Upper lobe of right lung (tissue), 1 donor: ENCODE data around the gene CTSD. TPM values are rescaled to one million over a fixed set of nuclear protein-coding genes. Genes with fewer than 3 reads are reported as not detected.
A peak's percentile ranks its signal among the peaks of the same experiment; 100 is the strongest.

Source experiments
- ATAC-seq: fragments of 200-7000 bp; cut with Tn5 transposase; one replicate; pipeline ENCODE4 v1.9.1; 2020; ENCODE audit warnings: mild to moderate bottlenecking, moderate library complexity
- DNase-seq: peaks from one replicate; pipeline ENCODE4 v3.0.0-alpha.2; 2020
- H3K27ac ChIP-seq: fragments of 200-600 bp; one replicate; pipeline ENCODE4 v1.8.0; 2022
- H3K27me3 ChIP-seq: fragments of 200-600 bp; one replicate; pipeline ENCODE4 v1.8.0; 2022; ENCODE audit warnings: mild to moderate bottlenecking
- H3K36me3 ChIP-seq: fragments of 200-600 bp; one replicate; pipeline ENCODE4 v1.8.0; 2022
- H3K4me1 ChIP-seq: fragments of 200-600 bp; one replicate; pipeline ENCODE4 v1.8.0; 2022
- H3K4me3 ChIP-seq: fragments of 200-600 bp; one replicate; pipeline ENCODE4 v1.8.0; 2022; ENCODE audit warnings: mild to moderate bottlenecking
- H3K9me3 ChIP-seq: fragments of 200-600 bp; one replicate; pipeline ENCODE4 v1.8.0; 2022
- CTCF ChIP-seq: fragments of 200-600 bp; IDR thresholded peaks from one replicate; pipeline ENCODE4 v1.8.0; 2022; ENCODE audit warnings: antibody characterized with exemption
- intact Hi-C: fragments of 100-400 bp; cut with DNase I; formaldehyde crosslinking; loops from one replicate; pipeline ENCODE4 v1.11.0; 2022
- total RNA-seq: library from RNA; stranded (reverse); fragmentation: NEBNext Ultra II Directional; extraction: Animal tissue kit (Norgen Biotek cat#: 25700); gene quantifications from one replicate; pipeline ENCODE4 v1.2.1, GENCODE V29; 2021
- donor health status: DM: no; HTN: yes; CAD: no; lungs with severe emphysema.

Gene CTSD
- total RNA-seq, 1 donor from 2014 or later, result 2,038 TPM

GRCh38 chr11:1744137-1744886 is 19.4 kb downstream of the CTSD start:
- no peak overlapping the region for H3K27ac ChIP-seq
- ATAC-seq, result no peak
- DNase-seq, result peak; percentile 62
- H3K27me3 ChIP-seq, result peaks cover 8% of the 10 kb centered on the region
- intact Hi-C loops, result no loop called here
- no peak for TF ChIP-seq CTCF
- H3K36me3 ChIP-seq, result no peaks in the 10 kb centered on the region
- no peaks in the 10 kb centered on the region for H3K4me1 ChIP-seq
- no peak overlapping the region for H3K4me3 ChIP-seq
- no peaks in the 10 kb centered on the region for H3K9me3 ChIP-seq

- Histone ChIP-seq H3K4me1 (no peaks in the 10 kb centered on the region), H3K4me3 (no peak overlapping the region), H3K27me3 (peaks cover 3% of the 10 kb centered on the region), H3K9me3 (no peaks in the 10 kb centered on the region), H3K27ac (no peak overlapping the region), H3K36me3 (no peaks in the 10 kb centered on the region)
- no peak for ATAC-seq
- no peak for TF ChIP-seq CTCF
- intact Hi-C loops, result no loop called here
- DNase-seq, result no peak
Measured at GRCh38 chr11:1743585-1744136, 20.1 kb downstream of the CTSD start.

- TF ChIP-seq CTCF, result no peak
- no peaks in the 10 kb centered on the region for H3K27me3 ChIP-seq
- ATAC-seq (no peak), DNase-seq (no peak)
- no peaks in the 10 kb centered on the region for H3K4me1 ChIP-seq
- intact Hi-C loops, result no loop called here
- H3K27ac ChIP-seq, result no peak overlapping the region
- no peak overlapping the region for H3K4me3 ChIP-seq
- H3K9me3 ChIP-seq, result no peaks in the 10 kb centered on the region
- H3K36me3 ChIP-seq, result no peaks in the 10 kb centered on the region
Measured at GRCh38 chr11:1742869-1743584, 20.7 kb downstream of the CTSD start.

DNA sequence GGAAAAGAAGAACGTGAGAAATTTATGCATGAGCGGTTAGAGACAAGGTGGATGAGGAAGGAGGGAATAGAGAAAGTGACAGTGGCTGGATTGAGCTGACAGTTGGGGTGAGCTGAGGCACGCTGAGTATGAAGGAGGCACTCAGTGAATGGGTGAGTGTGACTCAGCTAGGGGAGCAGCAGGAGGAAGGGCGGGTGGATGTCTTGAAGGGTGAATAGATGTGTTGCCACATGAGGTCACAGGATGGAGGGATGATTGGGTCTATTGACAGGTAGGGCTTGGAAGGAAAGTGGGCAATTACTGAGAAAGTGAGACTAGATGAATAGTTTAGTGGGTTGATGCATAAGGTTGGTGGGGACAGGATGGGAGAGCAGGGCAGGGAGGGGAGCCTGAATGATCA is 21.4 kb downstream of the CTSD start:
- intact Hi-C loops, result no loop called here
- no peak for ATAC-seq
- Histone ChIP-seq H3K4me1 (no peaks in the 10 kb centered on the region), H3K27me3 (peaks cover 5% of the 10 kb centered on the region), H3K4me3 (no peak overlapping the region), H3K27ac (no peak overlapping the region), H3K36me3 (no peaks in the 10 kb centered on the region), H3K9me3 (no peaks in the 10 kb centered on the region)
- no peak for TF ChIP-seq CTCF
- DNase-seq, result no peak

DNA sequence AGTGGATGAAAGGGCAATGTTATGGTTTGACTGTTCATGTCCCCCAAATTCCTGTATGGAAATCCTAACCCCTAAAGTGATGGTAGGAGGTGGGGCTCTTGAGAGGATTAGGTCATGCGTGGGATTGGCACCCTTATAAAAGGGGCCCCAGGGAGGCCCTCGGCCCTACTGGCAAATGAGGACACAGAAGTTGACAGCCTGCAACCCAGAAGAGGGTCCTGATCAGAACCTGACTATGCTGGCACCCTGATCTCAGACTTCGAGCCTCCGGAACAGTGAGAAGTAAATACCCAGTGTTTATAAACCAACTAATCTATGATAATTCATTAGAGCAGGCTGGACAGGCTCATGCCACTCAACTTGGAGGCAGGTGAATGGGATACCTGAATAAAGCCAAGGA is 22.0 kb downstream of the CTSD start:
- TF ChIP-seq CTCF, result no peak
- DNase-seq, result no peak
- H3K27me3 ChIP-seq, result peaks cover 12% of the 10 kb centered on the region
- no peaks in the 10 kb centered on the region for H3K36me3 ChIP-seq
- no peak overlapping the region for H3K4me3 ChIP-seq
- intact Hi-C loops, result no loop called here
- no peak for ATAC-seq
- H3K4me1 ChIP-seq, result no peaks in the 10 kb centered on the region
- H3K9me3 ChIP-seq, result no peaks in the 10 kb centered on the region
- H3K27ac ChIP-seq, result no peak overlapping the region
